ENCODE data around the gene C5orf52.
"Not testable (repeated sequence)": the region's sequence is repeated elsewhere in the genome, so short reads cannot be mapped to it uniquely, and the experiment has no call there.

The C5orf52 gene

GRCh38 chr5:157681048-157681447, 9.7 kb downstream of the C5orf52 start:
- ChIA-PET CTCF (no interaction called here), POLR2A (no interaction called here)
- DNase-seq (ENCODE audit: extremely low spot score) = no peak
- TF ChIP-seq FOXM1 (IDR thresholded peaks at IDR 0.05; ENCODE audit: borderline replicate concordance) (no peak), L3MBTL2 (conservative IDR thresholded peaks at IDR 0.05) (no peak), SUZ12 (IDR thresholded peaks at IDR 0.05) (no peak), LEF1 (IDR thresholded peaks at IDR 0.05; ENCODE audit: borderline replicate concordance) (no peak), PKNOX1 (IDR thresholded peaks at IDR 0.05) (no peak), FOXA1 (IDR thresholded peaks at IDR 0.05) (no peak), NFRKB (IDR thresholded peaks at IDR 0.05) (no peak), HDGF (IDR thresholded peaks at IDR 0.05; ENCODE audit: borderline replicate concordance) (no peak), FOXK2 (IDR thresholded peaks at IDR 0.05) (no peak), BHLHE40 (IDR thresholded peaks at IDR 0.05; ENCODE audit: borderline replicate concordance) (no peak)

- POLR2A ChIA-PET = no interaction called here
- CTCF ChIA-PET = interaction anchor here (0.6 kb wide), 1 partner anchor 193 kb away, joined by 4 read pairs; no protein-coding TSS in a partner anchor
- TF ChIP-seq NFRKB (IDR thresholded peaks at IDR 0.05) (no peak), FOXK2 (IDR thresholded peaks at IDR 0.05) (no peak), SP1 (IDR thresholded peaks at IDR 0.05) (no peak), FOXM1 (IDR thresholded peaks at IDR 0.05; ENCODE audit: borderline replicate concordance) (no peak), L3MBTL2 (conservative IDR thresholded peaks at IDR 0.05) (no peak), ARNT (IDR thresholded peaks at IDR 0.05) (no peak), PKNOX1 (IDR thresholded peaks at IDR 0.05) (no peak), ZNF384 (IDR thresholded peaks at IDR 0.05) (no peak), ELF4 (IDR thresholded peaks at IDR 0.05) (no peak), TARDBP (IDR thresholded peaks at IDR 0.05) (no peak), BHLHE40 (IDR thresholded peaks at IDR 0.05; ENCODE audit: borderline replicate concordance) (no peak), LEF1 (IDR thresholded peaks at IDR 0.05; ENCODE audit: borderline replicate concordance) (no peak), HDGF (IDR thresholded peaks at IDR 0.05; ENCODE audit: borderline replicate concordance) (no peak), SUZ12 (IDR thresholded peaks at IDR 0.05) (no peak), CTBP1 (IDR thresholded peaks at IDR 0.05; ENCODE audit: borderline replicate concordance) (no peak), FOXA1 (IDR thresholded peaks at IDR 0.05) (no peak)
- no peak for DNase-seq (ENCODE audit: extremely low spot score)
These were observed 10.9 kb downstream of the C5orf52 start for GRCh38 chr5:157682257-157682656.

DNA sequence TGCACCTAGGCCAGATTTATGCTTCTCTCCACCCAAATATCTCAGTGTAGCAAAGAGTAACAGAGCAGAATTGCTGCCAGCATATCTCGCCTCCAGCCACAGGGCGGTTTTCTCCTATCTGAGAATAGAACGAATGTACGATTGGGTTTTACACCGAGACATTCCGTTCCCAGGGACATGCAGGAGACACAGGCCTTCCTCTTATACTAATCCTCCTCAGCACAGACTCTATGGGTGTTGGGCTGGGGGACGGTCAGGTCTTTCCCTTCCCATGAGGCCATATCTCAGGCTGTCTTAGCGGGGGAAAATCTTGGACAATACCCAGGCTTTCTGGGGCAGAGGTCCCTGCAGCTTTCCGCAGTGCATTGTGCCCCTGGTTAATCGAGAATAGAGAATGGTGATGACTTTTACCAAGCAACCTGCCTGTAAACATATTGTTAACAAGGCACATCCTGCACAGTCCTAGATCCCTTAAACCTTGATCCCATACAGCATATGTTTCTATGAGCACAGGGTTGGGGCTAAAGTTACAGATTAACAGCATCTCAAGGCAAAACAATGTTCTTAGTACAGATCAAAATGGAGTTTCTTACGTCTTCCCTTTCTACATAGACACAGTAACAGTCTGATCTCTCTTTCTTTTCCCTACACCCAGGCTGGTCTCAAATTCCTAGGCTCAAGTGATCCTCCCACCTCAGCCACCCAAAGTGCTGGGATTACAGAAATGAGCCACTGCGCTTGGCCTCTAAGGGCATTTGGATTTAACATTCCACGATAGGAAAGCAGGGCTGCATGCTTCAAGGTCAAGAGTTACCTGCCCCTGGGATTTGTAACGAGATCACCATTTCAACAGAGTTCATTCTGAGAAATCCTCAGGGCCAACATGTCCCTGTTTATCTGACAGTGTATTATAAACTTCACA, 15.2 kb downstream of the C5orf52 start:
- POLR2A ChIA-PET; DNase-seq (ENCODE audit: extremely low spot score); CTCF ChIA-PET: not testable (repeated sequence)

DNA sequence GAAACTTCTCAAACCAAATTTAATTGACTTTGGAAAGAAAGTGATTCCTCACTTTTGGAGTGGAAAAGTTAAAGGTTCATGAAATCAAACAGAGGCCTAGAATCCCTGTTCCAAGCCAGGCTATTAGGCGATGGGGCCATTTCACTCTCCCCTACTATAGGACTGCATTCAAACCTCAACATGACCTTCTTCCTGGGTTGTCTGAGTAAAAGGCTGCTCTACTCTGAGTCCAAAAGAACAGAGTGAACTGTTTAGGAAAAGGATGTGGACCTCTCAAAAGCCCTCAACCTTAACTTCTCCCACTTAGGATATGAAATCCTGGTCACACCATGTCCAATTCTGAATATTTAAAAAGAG, 15.8 kb downstream of the C5orf52 start:
- ChIA-PET POLR2A (no interaction called here), CTCF (no interaction called here)
- DNase-seq (ENCODE audit: extremely low spot score) = no peak
- no peak for TF ChIP-seq HDGF (IDR thresholded peaks at IDR 0.05; ENCODE audit: borderline replicate concordance)
- no peak for TF ChIP-seq BHLHE40 (IDR thresholded peaks at IDR 0.05; ENCODE audit: borderline replicate concordance)
- TF ChIP-seq ELF4 (IDR thresholded peaks at IDR 0.05) = no peak
- no peak for TF ChIP-seq FOXA1 (IDR thresholded peaks at IDR 0.05)
- no peak for TF ChIP-seq TARDBP (IDR thresholded peaks at IDR 0.05)

GRCh38 chr5:157689942-157690689, 18.8 kb downstream of the C5orf52 start:
- DNase-seq (ENCODE audit: extremely low spot score) = no peak
- CTCF ChIA-PET = no interaction called here
- TF ChIP-seq ELF4 (IDR thresholded peaks at IDR 0.05) = no peak
- TF ChIP-seq PKNOX1 (IDR thresholded peaks at IDR 0.05) = no peak
- TF ChIP-seq TARDBP (IDR thresholded peaks at IDR 0.05) = no peak
- no peak for TF ChIP-seq ARNT (IDR thresholded peaks at IDR 0.05)
- TF ChIP-seq FOXK2 (IDR thresholded peaks at IDR 0.05) = no peak
- POLR2A ChIA-PET = no interaction called here

- CTCF ChIA-PET = interaction anchor here (0.6 kb wide), 1 partner anchor 15 kb away, joined by 3 read pairs; no protein-coding TSS in a partner anchor
- no peak for DNase-seq (ENCODE audit: extremely low spot score)
- POLR2A ChIA-PET = no interaction called here
- no peak for TF ChIP-seq LEF1 (IDR thresholded peaks at IDR 0.05; ENCODE audit: borderline replicate concordance)
- TF ChIP-seq BHLHE40 (IDR thresholded peaks at IDR 0.05; ENCODE audit: borderline replicate concordance) = no peak
- TF ChIP-seq TARDBP (IDR thresholded peaks at IDR 0.05) = no peak
These were observed 19.5 kb downstream of the C5orf52 start for GRCh38 chr5:157690690-157691433.

DNA sequence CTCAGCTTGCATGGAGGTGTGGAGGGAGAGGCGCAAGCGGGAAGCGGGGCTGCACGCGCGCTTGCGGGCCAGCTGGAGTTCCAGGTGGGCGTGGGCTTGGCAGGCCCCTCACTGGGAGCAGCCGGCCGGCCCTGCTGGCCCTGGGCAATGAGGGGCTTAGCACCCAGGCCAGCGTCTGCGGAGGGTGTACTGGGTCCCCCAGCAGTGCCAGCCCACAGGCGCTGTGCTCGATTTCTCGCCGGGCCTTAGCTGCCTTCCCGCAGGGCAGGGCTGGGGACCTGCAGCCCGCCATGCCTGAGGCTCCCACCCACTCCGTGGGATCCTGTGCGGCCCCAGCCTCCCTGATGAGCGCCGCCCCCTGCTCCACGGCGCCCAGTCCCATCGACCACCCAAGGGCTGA, 22.5 kb downstream of the C5orf52 start:
- POLR2A ChIA-PET; DNase-seq (ENCODE audit: extremely low spot score); CTCF ChIA-PET: not testable (repeated sequence)

DNA sequence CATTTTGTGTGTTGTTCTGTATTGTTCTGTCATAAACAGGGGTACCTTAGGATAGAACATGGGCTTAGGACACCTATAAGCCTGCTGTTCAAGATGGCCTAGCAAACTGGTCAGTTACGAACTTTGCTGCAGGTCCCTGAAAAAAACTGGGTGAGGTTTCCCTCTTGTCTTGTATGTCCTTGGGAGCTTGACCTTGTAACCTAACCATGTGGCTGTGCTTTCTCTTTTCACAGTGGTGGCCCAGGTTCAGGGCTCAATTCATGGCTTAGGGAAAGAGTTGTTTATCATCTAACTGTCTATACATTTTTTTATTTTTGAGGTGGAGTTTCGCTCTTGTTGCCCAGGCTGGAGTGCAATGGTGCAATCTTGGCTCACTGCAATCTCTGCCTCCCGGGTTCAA, 24.8 kb downstream of the C5orf52 start:
- DNase-seq (ENCODE audit: extremely low spot score); CTCF ChIA-PET; POLR2A ChIA-PET: not testable (repeated sequence)

DNA sequence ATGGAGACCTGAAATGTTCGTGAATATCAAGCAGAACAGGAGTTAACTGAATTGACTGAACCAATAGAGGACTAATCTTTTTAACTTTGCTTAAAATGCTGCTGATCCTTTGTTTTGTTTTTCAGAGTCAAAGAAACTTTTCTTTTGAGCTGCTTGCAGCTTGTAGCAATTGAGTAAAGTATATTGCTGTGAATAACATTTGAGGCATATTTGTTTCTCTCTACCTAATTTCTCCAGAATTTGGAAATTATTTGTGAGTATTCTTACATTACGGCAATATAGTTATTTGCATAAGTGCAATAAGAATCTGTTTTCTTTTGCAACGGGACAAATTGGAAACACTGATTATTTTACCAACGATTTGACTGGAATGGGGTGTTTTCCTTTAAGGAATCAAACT, 27.3 kb downstream of the C5orf52 start:
- DNase-seq (ENCODE audit: extremely low spot score); POLR2A ChIA-PET: not testable (repeated sequence)
- CTCF ChIA-PET = interaction anchor here (0.7 kb wide), 1 partner anchor 198 kb away, joined by 3 read pairs; no protein-coding TSS in a partner anchor
